ENCODE results near the gene SND1. TPM values are rescaled to one million over a fixed set of nuclear protein-coding genes. Genes with fewer than 3 reads are reported as not detected.

SND1 gene
- total RNA-seq, 1 experiment from 2014 or later, result 218 TPM

DNA sequence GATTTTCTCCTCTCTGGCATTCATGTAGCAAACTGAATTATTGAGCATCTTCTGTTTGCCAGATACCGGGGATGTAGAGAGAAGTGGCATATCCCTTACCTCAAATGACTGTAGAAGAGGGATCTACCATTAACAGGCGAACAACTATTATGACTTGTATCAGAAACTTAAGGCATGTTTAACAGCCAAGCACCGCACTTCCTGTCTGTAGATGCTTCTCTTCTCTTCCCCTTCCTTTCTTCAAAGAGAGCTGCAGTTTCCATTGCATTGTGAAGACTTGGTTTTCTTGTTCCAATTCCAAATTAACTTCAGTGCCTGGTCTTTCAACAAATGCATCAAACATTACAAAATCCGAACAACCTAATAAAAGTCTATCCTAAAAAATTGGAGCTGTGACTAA is 330.0 kb downstream of the SND1 start:
- Histone ChIP-seq H3K79me2 (ENCODE audit: insufficient read depth, low read length) (no peaks in the 10 kb centered on the region), H3K4me2 (ENCODE audit: insufficient read depth, insufficient read length, low read length) (no peak overlapping the region), H4K20me1 (ENCODE audit: control insufficient read depth, insufficient read depth, insufficient read length) (no peaks in the 10 kb centered on the region), H2AFZ (ENCODE audit: low read length) (no peak overlapping the region), H3T11ph (ENCODE audit: low read length) (no peak overlapping the region), H3K9ac (ENCODE audit: extremely low read depth, insufficient read length, low read length) (no peak overlapping the region), H4K5ac (ENCODE audit: insufficient read length, low read depth, low read length) (no peak overlapping the region), H3K79me1 (ENCODE audit: insufficient read depth, low read depth, low read length, poor library complexity, severe bottlenecking) (no peaks in the 10 kb centered on the region), H4K91ac (ENCODE audit: insufficient read length, low read depth, low read length) (no peak overlapping the region), H3K27me3 (ENCODE audit: insufficient read depth, low read length) (no peaks in the 10 kb centered on the region), H2BK12ac (ENCODE audit: insufficient read length, low read depth, low read length) (no peak overlapping the region), H3K9me3 (ENCODE audit: control insufficient read depth, low read depth, low read length) (no peaks in the 10 kb centered on the region), H2BK15ac (ENCODE audit: low read depth, low read length) (no peak overlapping the region), H3K14ac (ENCODE audit: insufficient read depth, low read length) (no peak overlapping the region), H3K18ac (ENCODE audit: insufficient read length, low read depth, low read length) (no peak overlapping the region), H2BK120ac (ENCODE audit: low read depth, low read length, poor library complexity, severe bottlenecking) (no peak overlapping the region), H2AK5ac (ENCODE audit: insufficient read length, low read length) (no peak overlapping the region), H3K23me2 (ENCODE audit: insufficient read length, low read depth, low read length, poor library complexity, severe bottlenecking) (no peaks in the 10 kb centered on the region), H3K4ac (ENCODE audit: low read depth, low read length) (no peak overlapping the region), H3K23ac (ENCODE audit: insufficient read length, low read depth, low read length) (no peak overlapping the region), H3K4me1 (ENCODE audit: insufficient read depth, low read length) (peaks cover 7% of the 10 kb centered on the region; the same call in 1 of the 2 replicates), H3K27ac (ENCODE audit: insufficient read length, low read depth, low read length) (no peak overlapping the region), H4K8ac (replicated peaks; ENCODE audit: insufficient read length, low read depth, low read length) (no peak overlapping the region), H2BK5ac (ENCODE audit: insufficient read length, low read length) (no peak overlapping the region), H2BK20ac (ENCODE audit: low read depth, low read length, poor library complexity, severe bottlenecking) (no peak overlapping the region), H3K56ac (ENCODE audit: insufficient read length, low read depth, low read length) (no peak overlapping the region)
- TF ChIP-seq, protein P1, sequence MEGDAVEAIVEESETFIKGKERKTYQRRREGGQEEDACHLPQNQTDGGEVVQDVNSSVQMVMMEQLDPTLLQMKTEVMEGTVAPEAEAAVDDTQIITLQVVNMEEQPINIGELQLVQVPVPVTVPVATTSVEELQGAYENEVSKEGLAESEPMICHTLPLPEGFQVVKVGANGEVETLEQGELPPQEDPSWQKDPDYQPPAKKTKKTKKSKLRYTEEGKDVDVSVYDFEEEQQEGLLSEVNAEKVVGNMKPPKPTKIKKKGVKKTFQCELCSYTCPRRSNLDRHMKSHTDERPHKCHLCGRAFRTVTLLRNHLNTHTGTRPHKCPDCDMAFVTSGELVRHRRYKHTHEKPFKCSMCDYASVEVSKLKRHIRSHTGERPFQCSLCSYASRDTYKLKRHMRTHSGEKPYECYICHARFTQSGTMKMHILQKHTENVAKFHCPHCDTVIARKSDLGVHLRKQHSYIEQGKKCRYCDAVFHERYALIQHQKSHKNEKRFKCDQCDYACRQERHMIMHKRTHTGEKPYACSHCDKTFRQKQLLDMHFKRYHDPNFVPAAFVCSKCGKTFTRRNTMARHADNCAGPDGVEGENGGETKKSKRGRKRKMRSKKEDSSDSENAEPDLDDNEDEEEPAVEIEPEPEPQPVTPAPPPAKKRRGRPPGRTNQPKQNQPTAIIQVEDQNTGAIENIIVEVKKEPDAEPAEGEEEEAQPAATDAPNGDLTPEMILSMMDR (conservative IDR thresholded peaks at IDR 0.05), result no peak
- no peak overlapping the region for H3K27ac Mint-ChIP-seq
- no peak for DNase-seq
- no CpG with 5 or more reads among the region's 4 CpGs for WGBS (ENCODE audit: extremely low coverage, insufficient read length, low lambda C conversion rate)
- H3K27me3 Mint-ChIP-seq (ENCODE audit: low read depth), result no peaks in the 10 kb centered on the region
- no peak overlapping the region for H3K4me3 Mint-ChIP-seq
- H3K9me3 Mint-ChIP-seq, result peaks cover 22 to 23% of the 10 kb centered on the region in 2 experiments
- H3K4me1 Mint-ChIP-seq, result peaks cover 28% of the 10 kb centered on the region in 2 experiments
- peaks cover 24 to 26% (median 25%) of the 10 kb centered on the region in 3 experiments for H3K36me3 Mint-ChIP-seq (ENCODE audit: insufficient read depth in 1 of 3, low read depth in 3 of 3)

All from H9 (cell line).